GM10266 (cell line): Measurements from ENCODE around the gene MYO5A.

Experiments
- DNase-seq: peaks from one replicate; pipeline ENCODE4 v3.0.0; 2012; ENCODE audit errors: extremely low spot score
- CTCF ChIP-seq: IDR thresholded peaks from 2 replicates; pipeline ENCODE4 v1.5.1; 2012; ENCODE audit warnings: mild to moderate bottlenecking, low read depth; ENCODE audit not compliant: control insufficient read depth, insufficient read depth; ENCODE audit errors: missing control alignments

Gene MYO5A

DNA sequence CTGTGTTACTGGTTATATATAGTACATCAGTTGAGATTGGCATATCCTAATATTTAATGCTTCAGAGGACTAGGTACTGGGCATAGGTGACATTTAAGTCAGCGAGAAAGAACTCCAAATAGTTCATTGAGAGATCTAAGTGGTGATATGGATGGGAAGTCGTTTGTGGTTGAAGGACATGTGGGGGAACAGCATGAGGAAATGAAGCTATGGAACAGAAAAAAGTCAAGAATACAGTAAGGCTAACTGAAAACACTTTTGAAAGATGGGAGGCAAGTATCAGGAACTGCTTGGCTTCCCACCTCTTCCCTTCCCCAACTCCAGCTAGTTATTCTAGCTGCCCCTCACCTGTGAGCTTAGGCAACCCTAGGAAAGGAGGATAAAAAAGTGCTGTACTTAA is 3.7 kb upstream of the MYO5A start:
- DNase-seq = no peak
- TF ChIP-seq CTCF = no peak

GRCh38 chr15:52529940-52530339 is 1.3 kb upstream of the MYO5A start:
- TF ChIP-seq CTCF = no peak
- DNase-seq = no peak

GRCh38 chr15:52529341-52529924 is 753 bp upstream of the MYO5A start:
- no peak for TF ChIP-seq CTCF
- peak; percentile 37 for DNase-seq

- DNase-seq = peak; percentile 59
- no peak for TF ChIP-seq CTCF
Observed at GRCh38 chr15:52527911-52528563, 643 bp downstream of the MYO5A start.

DNA sequence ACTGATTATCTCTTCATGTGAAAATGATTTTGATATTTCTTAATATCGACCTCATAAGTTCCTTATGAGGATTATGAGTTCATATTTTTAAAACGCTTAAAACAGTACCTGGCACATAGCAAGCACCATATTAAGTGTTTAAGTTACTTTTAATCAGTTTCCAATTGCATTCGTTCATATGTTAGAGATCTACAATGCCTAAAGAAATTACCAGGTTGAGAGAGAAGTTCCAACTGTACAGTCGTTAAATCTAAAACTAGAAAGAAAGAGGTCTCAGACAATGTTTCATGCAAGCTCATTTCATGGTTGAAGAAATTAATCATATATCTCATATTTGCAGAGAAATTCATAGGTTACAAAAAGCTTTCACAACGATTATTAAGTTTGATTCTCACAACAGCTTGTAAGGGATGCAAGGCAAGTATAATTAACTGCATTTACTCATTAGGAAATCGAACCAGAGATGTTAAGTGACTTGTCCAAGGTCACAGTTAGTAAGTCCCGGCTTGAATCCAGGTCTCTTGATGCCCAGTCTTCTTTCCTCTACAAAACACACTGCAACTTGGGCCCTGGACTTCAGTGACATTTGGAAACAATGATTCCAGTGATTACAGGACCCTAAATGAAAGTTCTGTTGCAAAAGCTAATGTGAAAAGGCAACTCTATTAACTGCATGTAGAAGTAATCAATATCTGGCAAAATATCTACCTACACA is 1.3 kb downstream of the MYO5A start:
- no peak for DNase-seq
- no peak for TF ChIP-seq CTCF

DNA sequence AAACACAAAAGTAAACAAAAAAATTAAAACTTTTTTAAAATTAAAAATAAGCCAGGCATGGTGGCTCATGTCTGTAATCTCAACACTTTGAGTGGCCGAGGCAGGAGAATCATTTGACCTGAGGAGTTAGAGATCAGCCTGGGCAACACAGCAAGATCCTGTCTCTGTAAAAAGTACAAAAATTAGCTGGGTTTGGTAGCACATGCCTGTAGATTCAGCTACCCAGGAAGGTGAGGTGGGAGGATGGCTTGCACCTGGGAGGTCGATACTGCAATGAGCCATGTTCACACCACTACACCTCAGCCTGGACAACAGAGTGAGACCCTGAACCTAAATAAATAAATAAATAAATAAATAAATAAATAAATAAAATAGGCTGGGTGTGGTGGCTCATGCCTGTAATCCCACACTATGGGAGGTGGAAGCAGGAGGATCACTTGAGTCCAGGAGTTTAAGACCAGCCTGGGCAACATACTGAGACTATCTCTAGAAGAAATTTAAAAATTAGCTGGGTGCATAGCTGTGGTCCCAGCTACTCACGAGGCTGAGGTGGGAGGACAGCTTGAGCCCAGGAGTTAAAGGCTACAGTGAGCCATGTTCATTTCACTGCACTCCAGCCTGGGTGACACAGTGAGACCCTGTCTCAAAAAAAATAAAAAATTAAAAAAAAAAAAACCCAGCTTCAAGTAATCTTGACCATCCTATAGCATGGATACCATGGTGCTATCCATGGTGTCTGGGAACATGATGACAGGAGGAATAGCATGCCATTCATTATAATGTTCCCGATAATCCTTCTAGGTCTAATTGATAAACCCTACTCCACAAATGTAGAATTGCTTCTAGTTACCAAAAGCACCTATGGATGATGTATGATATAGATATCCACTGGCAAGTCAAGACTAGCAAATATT is 4.2 kb downstream of the MYO5A start:
- no peak for TF ChIP-seq CTCF
- DNase-seq = no peak
